HCT116 (cell line): ENCODE results near the gene HRH4. TPM values are rescaled to one million over a fixed set of nuclear protein-coding genes. Genes with fewer than 3 reads are reported as not detected.

Experiments
- ATAC-seq: fragments of 200-7000 bp; cut with Tn5 transposase; 2 replicates; pipeline ENCODE4 v1.9.1; 2020; ENCODE audit warnings: mild to moderate bottlenecking, moderate library complexity
- BruUV-seq: library from RNA; stranded (reverse); fragments of 400-500 nt; replicated peaks from 2 replicates; lab custom pipeline; 2021; lab: Mats Ljungman, UMichigan
- CTCF ChIA-PET: fragments of 300-600 bp; sonication (Branson Sonifier 250); formaldehyde crosslinking; loops from one replicate; lab custom pipeline; 2021; ENCODE audit warnings: antibody characterized with exemption; lab: Charles Lee
- POLR2A ChIA-PET: fragments of 300-600, 350-600 bp; sonication (Branson Sonifier 250); formaldehyde crosslinking; loops from one replicate; lab custom pipeline; 2021; ENCODE audit warnings: antibody characterized with exemption; lab: Charles Lee
- RAD21 ChIA-PET, 2 experiments: fragments of 300-600 bp; sonication (Branson Sonifier 250); formaldehyde crosslinking; loops; one replicate each; lab custom pipeline; 2023; ENCODE audit warnings: low total read pairs in 2 of 2; ENCODE audit not compliant: uncharacterized antibody in 2 of 2, unreplicated experiment in 2 of 2, low non-redundant PET in 1 of 2; lab: Charles Lee
- DNase-seq: peaks from one replicate; pipeline ENCODE4 v3.0.0-alpha.2; 2010; ENCODE audit warnings: low read depth, low spot score
- H2AFZ ChIP-seq: fragments of 200-600 bp; shearing (Covaris generic), sonication (generic); 2 replicates; pipeline ENCODE4 v1.6.1; 2017; ENCODE audit warnings: low read depth, mixed run types, mixed read lengths, antibody characterized with exemption, low read length; ENCODE audit not compliant: poor library complexity, severe bottlenecking
- H3K27ac ChIP-seq: 2 replicates; pipeline ENCODE4 v1.5.1; 2012; ENCODE audit warnings: low read depth, low read length
- H3K27me3 ChIP-seq: fragments of 200-600 bp; sonication (generic); 2 replicates; pipeline ENCODE4 v1.6.1; 2016; ENCODE audit warnings: mixed run types, low read length, mixed read lengths; ENCODE audit not compliant: insufficient read depth
- H3K36me3 ChIP-seq, 2 experiments: fragments of 200-500 bp in 1 of 2; fragments of 200-600 bp in 1 of 2; sonication (Bioruptor generic) in 1 of 2; sonication (generic) in 1 of 2; 2 replicates each; pipeline versions ENCODE4 v1.5.1 to v1.6.1; 2014 to 2016; ENCODE audit warnings: low read length in 2 of 2, inconsistent platforms in 1 of 2, mixed read lengths in 1 of 2, mixed run types in 1 of 2; ENCODE audit not compliant: insufficient read depth in 2 of 2, control insufficient read depth in 1 of 2
- H3K4me1 ChIP-seq, 2 experiments: fragments of 200-600 bp in 1 of 2; sonication (generic) in 1 of 2; 2 replicates each; pipeline versions ENCODE4 v1.5.1 to v1.6.1; 2012 to 2017; ENCODE audit warnings: low read length in 2 of 2, inconsistent platforms in 1 of 2, mild to moderate bottlenecking in 1 of 2, mixed read lengths in 1 of 2, mixed run types in 1 of 2, moderate library complexity in 1 of 2; ENCODE audit not compliant: insufficient read depth in 2 of 2, control insufficient read depth in 1 of 2
- H3K4me2 ChIP-seq: fragments of 200-600 bp; sonication (generic); 2 replicates; pipeline ENCODE4 v1.6.1; 2017; ENCODE audit warnings: mixed run types, low read length, mixed read lengths
- H3K4me3 ChIP-seq, 2 experiments: fragments of 200-600 bp in 1 of 2; sonication (generic) in 1 of 2; replicated peaks in 1 of 2; 2 replicates each; pipeline ENCODE4 v1.5.1; 2011 to 2016; ENCODE audit warnings: low read length in 2 of 2, control low read depth in 1 of 2, low read depth in 1 of 2, mild to moderate bottlenecking in 1 of 2, mixed read lengths in 1 of 2, mixed run types in 1 of 2
- H3K79me2 ChIP-seq: fragments of 200-600 bp; sonication (generic); 2 replicates; pipeline ENCODE4 v1.6.1; 2017; ENCODE audit warnings: mild to moderate bottlenecking, mixed run types, low read length, moderate library complexity, mixed read lengths; ENCODE audit not compliant: insufficient read depth
- H3K9ac ChIP-seq: fragments of 200-600 bp; sonication (generic); 2 replicates; pipeline ENCODE4 v1.6.1; 2016; ENCODE audit warnings: low read length, mixed read lengths
- H3K9me2 ChIP-seq: fragments of 200-600 bp; sonication (generic), shearing (Covaris generic); 2 replicates; pipeline ENCODE4 v1.6.1; 2017; ENCODE audit warnings: mixed run types, mild to moderate bottlenecking, moderate library complexity; ENCODE audit not compliant: insufficient read depth
- H3K9me3 ChIP-seq, 2 experiments: fragments of 200-500 bp in 1 of 2; fragments of 200-600 bp in 1 of 2; sonication (Bioruptor generic) in 1 of 2; sonication (generic) in 1 of 2; 2 replicates each; pipeline ENCODE4 v1.6.1; 2014 to 2017; ENCODE audit warnings: low read length in 2 of 2, mixed read lengths in 2 of 2, inconsistent platforms in 1 of 2, low read depth in 1 of 2, mild to moderate bottlenecking in 1 of 2, mixed run types in 1 of 2, moderate library complexity in 1 of 2; ENCODE audit not compliant: control insufficient read depth in 1 of 2, insufficient read depth in 1 of 2
- H4K20me1 ChIP-seq: fragments of 200-600 bp; sonication (generic), shearing (Covaris generic); 2 replicates; pipeline ENCODE4 v1.6.1; 2017; ENCODE audit warnings: mixed run types, mild to moderate bottlenecking, moderate library complexity; ENCODE audit not compliant: insufficient read depth
- CBX3 ChIP-seq: IDR thresholded peaks from 2 replicates; pipeline ENCODE4 v1.6.1; 2012; ENCODE audit warnings: low read depth
- CEBPB ChIP-seq: IDR thresholded peaks from 2 replicates; pipeline ENCODE4 v1.6.1; 2012; ENCODE audit warnings: low read depth
- EGR1 ChIP-seq: IDR thresholded peaks from 2 replicates; pipeline ENCODE4 v1.6.1; 2012; ENCODE audit warnings: low read depth
- ELF1 ChIP-seq: IDR thresholded peaks from 2 replicates; pipeline ENCODE4 v1.6.1; 2012; ENCODE audit warnings: low read depth, borderline replicate concordance
- EZH2 ChIP-seq: fragments of 200-600 bp; sonication (generic); IDR thresholded peaks from 2 replicates; pipeline ENCODE4 v1.6.1; 2017; ENCODE audit warnings: antibody characterized with exemption, mixed run types
- EZH2phosphoT487 ChIP-seq: fragments of 200-600 bp; IDR thresholded peaks from 2 replicates; pipeline ENCODE4 v1.6.1; 2018; ENCODE audit warnings: antibody characterized with exemption, borderline replicate concordance
- FOSL1 ChIP-seq: IDR thresholded peaks from 2 replicates; pipeline ENCODE4 v1.6.1; 2012; ENCODE audit warnings: low read depth
- JUND ChIP-seq: IDR thresholded peaks from 2 replicates; pipeline ENCODE4 v1.6.1; 2012
- POLR2A ChIP-seq: IDR thresholded peaks from 2 replicates; pipeline ENCODE4 v1.7.0; 2011; ENCODE audit warnings: borderline replicate concordance; ENCODE audit not compliant: insufficient read depth, insufficient read length; ENCODE audit errors: extremely low read depth
- POLR2AphosphoS5 ChIP-seq: IDR thresholded peaks from 2 replicates; pipeline ENCODE4 v1.6.1; 2011; ENCODE audit warnings: mild to moderate bottlenecking, low read depth, low read length, moderate library complexity
- RAD21 ChIP-seq: IDR thresholded peaks from 2 replicates; pipeline ENCODE4 v1.6.1; 2012; ENCODE audit warnings: low read depth, mild to moderate bottlenecking
- SIN3A ChIP-seq: IDR thresholded peaks from 2 replicates; pipeline ENCODE4 v1.6.1; 2012; ENCODE audit warnings: low read depth
- SRF ChIP-seq: IDR thresholded peaks from 2 replicates; pipeline ENCODE4 v1.6.1; 2012; ENCODE audit warnings: low read depth
- TCF7L2 ChIP-seq: IDR thresholded peaks from 2 replicates; pipeline ENCODE4 v1.7.0; 2011; ENCODE audit warnings: borderline replicate concordance, inconsistent platforms; ENCODE audit not compliant: insufficient read depth, insufficient read length; ENCODE audit errors: extremely low read depth
- ZFX ChIP-seq: fragments of 450-650 bp; IDR thresholded peaks from 2 replicates; pipeline ENCODE4 v1.6.1; 2017
- ZNF274 ChIP-seq: fragments of 200-500 bp; sonication (Bioruptor generic); IDR thresholded peaks from 2 replicates; pipeline ENCODE4 v1.6.1; 2014; ENCODE audit warnings: mild to moderate bottlenecking, low read depth, low read length, inconsistent platforms
- intact Hi-C: fragments of 100-400 bp; cut with micrococcal nuclease; formaldehyde crosslinking; loops from 2 replicates; pipeline ENCODE4 v1.10.0; 2022
- total RNA-seq: library from RNA; stranded (reverse); gene quantifications from one replicate; pipeline ENCODE4 v1.2.1, GENCODE V29; 2021; ENCODE audit not compliant: unreplicated experiment
- TF ChIP-seq, protein P1 (sequence below): IDR thresholded peaks from 2 replicates; pipeline ENCODE4 v1.6.1; 2012
- TF ChIP-seq, protein P2 (sequence below), 3 experiments: fragments of 200-600 bp in 1 of 3; sonication (generic) in 1 of 3; IDR thresholded peaks in 2 of 3; conservative IDR thresholded peaks in 1 of 3; 2 replicates each; pipeline ENCODE4 v1.5.1; 2012 to 2017; ENCODE audit warnings: low read depth in 2 of 3, low read length in 2 of 3, antibody characterized with exemption in 1 of 3, borderline replicate concordance in 1 of 3, control low read depth in 1 of 3, mild to moderate bottlenecking in 1 of 3, mixed read lengths in 1 of 3, mixed run types in 1 of 3, moderate library complexity in 1 of 3; ENCODE audit not compliant: insufficient read depth in 1 of 3

The HRH4 gene
- total RNA-seq, 1 experiment from 2014 or later, result not detected

DNA sequence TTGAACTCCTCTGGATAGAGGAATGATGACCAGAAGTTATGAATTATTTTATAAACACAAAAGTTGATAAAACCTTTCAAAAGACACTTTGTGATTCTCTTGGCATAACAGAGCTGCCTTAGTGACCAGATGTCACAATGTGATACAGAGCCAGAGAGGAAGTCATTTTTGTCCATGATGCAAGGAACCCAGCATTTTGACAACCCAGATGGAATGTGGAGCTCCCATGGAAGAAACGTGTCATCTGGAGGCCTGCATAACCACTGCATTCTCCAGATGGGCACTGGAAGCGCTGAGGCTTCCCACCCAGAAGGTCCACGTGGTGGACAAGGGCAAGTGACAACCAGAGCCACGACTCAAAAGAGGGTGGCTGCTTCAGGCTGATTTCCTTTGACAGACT is 30.1 kb downstream of the HRH4 start:
- Histone ChIP-seq H3K9ac (no peak overlapping the region), H3K9me2 (no peaks in the 10 kb centered on the region), H3K27me3 (no peaks in the 10 kb centered on the region), H3K27ac (no peak overlapping the region), H3K4me3 (no peak overlapping the region), H3K79me2 (no peaks in the 10 kb centered on the region), H3K4me2 (no peak overlapping the region), H3K36me3 (no peaks in the 10 kb centered on the region), H3K9me3 (no peaks in the 10 kb centered on the region), H2AFZ (peak overlapping the region; percentile 47), H3K4me1 (0 out of 4 replicates have a peak, but pooled peaks cover 0 to 5% of the 10 kb centered on the region in 2 experiments), H4K20me1 (no peaks in the 10 kb centered on the region)
- no peak for DNase-seq
- ChIA-PET POLR2A (no interaction called here), CTCF (interaction anchor here (2.6 to 6.4 kb wide), 4 partner anchors 12 to 314 kb away, joined by 12 to 98 read pairs (median 28); no protein-coding TSS in a partner anchor), RAD21 (no interaction called here)
- TF ChIP-seq ZFX (no peak), TCF7L2 (no peak), SRF (no peak), ZNF274 (no peak), POLR2A (no peak), POLR2AphosphoS5 (no peak), JUND (no peak)
- ATAC-seq, result no peak
- BruUV-seq, result no TSS peak
- intact Hi-C loops, result no loop called here

DNA sequence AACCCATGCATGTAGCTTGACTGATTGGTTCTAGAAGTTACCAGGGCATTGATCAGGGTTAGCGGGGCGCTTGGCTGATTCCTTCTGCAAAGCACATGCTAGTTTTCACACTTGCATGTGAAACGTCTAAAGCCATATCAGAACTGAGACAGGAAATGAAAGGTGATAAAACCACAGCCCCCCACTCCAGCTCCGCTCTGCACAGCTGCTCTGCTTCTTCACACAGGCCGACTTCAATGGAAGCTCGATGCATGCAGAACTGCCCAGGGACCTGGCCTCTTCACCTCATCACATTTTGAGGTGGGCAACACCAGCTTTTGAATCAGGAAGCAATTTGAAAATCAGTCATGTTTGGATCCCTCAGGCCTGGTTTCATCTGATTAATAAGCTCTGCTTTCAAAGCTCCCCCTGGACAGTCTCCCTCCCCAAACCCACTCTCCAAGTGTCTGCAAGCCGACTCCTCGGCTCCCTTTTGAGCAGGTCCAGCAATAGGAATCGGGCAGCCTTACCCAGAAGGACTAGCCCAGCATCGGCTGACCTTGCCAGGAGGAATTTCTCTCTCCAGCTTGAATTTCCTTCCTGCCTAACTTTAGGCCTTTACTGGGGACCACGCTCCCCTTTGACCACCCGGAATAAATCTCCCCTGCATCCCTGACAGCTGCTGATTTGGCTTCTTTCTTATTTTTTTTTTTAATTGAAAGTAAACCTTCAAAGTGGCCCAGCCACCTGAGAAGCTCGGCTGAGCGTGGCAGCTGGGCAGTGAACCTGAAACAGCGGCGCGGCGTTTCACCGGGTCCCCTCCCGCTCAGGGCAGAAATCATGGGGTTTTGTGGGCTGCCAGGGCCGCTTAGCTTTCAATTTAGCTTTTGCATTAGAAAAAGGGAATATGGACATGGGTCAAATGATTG is 31.7 kb downstream of the HRH4 start:
- CTCF ChIA-PET, result interaction anchor here (1.0 to 1.4 kb wide), 4 partner anchors 9 to 315 kb away, joined by 3 to 4 read pairs (median 3); no protein-coding TSS in a partner anchor
- no peak for TF ChIP-seq POLR2A
- TF ChIP-seq ELF1, result no peak
- TF ChIP-seq CBX3, result no peak
- no peak for TF ChIP-seq CEBPB
- no peak for TF ChIP-seq EZH2phosphoT487
- no peak for TF ChIP-seq SIN3A
- TF ChIP-seq, protein P1, sequence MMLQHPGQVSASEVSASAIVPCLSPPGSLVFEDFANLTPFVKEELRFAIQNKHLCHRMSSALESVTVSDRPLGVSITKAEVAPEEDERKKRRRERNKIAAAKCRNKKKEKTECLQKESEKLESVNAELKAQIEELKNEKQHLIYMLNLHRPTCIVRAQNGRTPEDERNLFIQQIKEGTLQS, result no peak
- no peak for TF ChIP-seq EZH2
- TF ChIP-seq RAD21, result no peak
- TF ChIP-seq, protein P2, sequence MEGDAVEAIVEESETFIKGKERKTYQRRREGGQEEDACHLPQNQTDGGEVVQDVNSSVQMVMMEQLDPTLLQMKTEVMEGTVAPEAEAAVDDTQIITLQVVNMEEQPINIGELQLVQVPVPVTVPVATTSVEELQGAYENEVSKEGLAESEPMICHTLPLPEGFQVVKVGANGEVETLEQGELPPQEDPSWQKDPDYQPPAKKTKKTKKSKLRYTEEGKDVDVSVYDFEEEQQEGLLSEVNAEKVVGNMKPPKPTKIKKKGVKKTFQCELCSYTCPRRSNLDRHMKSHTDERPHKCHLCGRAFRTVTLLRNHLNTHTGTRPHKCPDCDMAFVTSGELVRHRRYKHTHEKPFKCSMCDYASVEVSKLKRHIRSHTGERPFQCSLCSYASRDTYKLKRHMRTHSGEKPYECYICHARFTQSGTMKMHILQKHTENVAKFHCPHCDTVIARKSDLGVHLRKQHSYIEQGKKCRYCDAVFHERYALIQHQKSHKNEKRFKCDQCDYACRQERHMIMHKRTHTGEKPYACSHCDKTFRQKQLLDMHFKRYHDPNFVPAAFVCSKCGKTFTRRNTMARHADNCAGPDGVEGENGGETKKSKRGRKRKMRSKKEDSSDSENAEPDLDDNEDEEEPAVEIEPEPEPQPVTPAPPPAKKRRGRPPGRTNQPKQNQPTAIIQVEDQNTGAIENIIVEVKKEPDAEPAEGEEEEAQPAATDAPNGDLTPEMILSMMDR (IDR thresholded peaks at IDR 0.05 in 2 of 3, conservative IDR thresholded peaks at IDR 0.05 in 1 of 3; ENCODE audit: borderline replicate concordance in 1 of 3, insufficient read depth in 1 of 3, low read depth in 2 of 3, low read length in 2 of 3), result no peak
- no peak for TF ChIP-seq FOSL1
- no peak for TF ChIP-seq EGR1
- no peak for TF ChIP-seq SRF

More for the DNA sequence above, 31.7 kb downstream of the HRH4 start:
- Histone ChIP-seq H3K27me3 (no peaks in the 10 kb centered on the region), H3K4me1 (0 out of 4 replicates have a peak, but pooled peaks cover 0 to 5% of the 10 kb centered on the region in 2 experiments), H3K36me3 (no peaks in the 10 kb centered on the region), H3K4me2 (no peak overlapping the region), H4K20me1 (no peaks in the 10 kb centered on the region), H3K4me3 (no peak overlapping the region), H3K79me2 (no peaks in the 10 kb centered on the region), H2AFZ (no peak overlapping the region), H3K9me3 (no peaks in the 10 kb centered on the region), H3K9ac (no peak overlapping the region), H3K9me2 (no peaks in the 10 kb centered on the region), H3K27ac (no peak overlapping the region)
- intact Hi-C loops, result no loop called here
- DNase-seq (no peak), ATAC-seq (no peak)
- BruUV-seq, result no TSS peak
- ChIA-PET POLR2A (no interaction called here), RAD21 (no interaction called here)
